ENCODE measurements around the gene SP7. TPM values are rescaled to one million over a fixed set of nuclear protein-coding genes. Genes with fewer than 3 reads are reported as not detected.

SP7 gene
- total RNA-seq, 4 donors from 2014 or later = not detected

GRCh38 chr12:53355121-53355520 lies 19.0 kb upstream of the SP7 start:
- Histone ChIP-seq H3K27me3 (no peaks in the 10 kb centered on the region), H3K9me3 (no peaks in the 10 kb centered on the region), H3K36me3 (no peaks in the 10 kb centered on the region), H3K27ac (no peak overlapping the region), H3K4me3 (no peak overlapping the region), H3K4me1 (peaks cover 0 to 13% (median 5%) of the 10 kb centered on the region in 3 donors)
- DNase-seq = no peak
- no peak for TF ChIP-seq CTCF (IDR thresholded peaks at IDR 0.05)
- TF ChIP-seq POLR2A (IDR thresholded peaks at IDR 0.05) = no peak
- 44 to 65% methylated on average over 3 of the region's 3 CpGs for WGBS, 2 donors
- intact Hi-C loops (cut with DNase I) = no loop called here

- 87% methylated on average over 5 of the region's 5 CpGs for WGBS, 2 donors
- intact Hi-C loops (cut with DNase I) = loop anchor here (2.0 kb wide), 1 partner anchor 68 kb away; no protein-coding TSS in a partner anchor
- TF ChIP-seq CTCF (IDR thresholded peaks at IDR 0.05) (no peak), POLR2A (IDR thresholded peaks at IDR 0.05) (no peak)
These were observed 17.1 kb upstream of the SP7 start for GRCh38 chr12:53353257-53353655.

GRCh38 chr12:53352331-53353256 lies 16.4 kb upstream of the SP7 start:
- intact Hi-C loops (cut with DNase I) = loop anchor here (2.0 kb wide), 1 partner anchor 68 kb away; no protein-coding TSS in a partner anchor
- H3K4me1 ChIP-seq = peaks cover 0 to 13% (median 5%) of the 10 kb centered on the region in 3 donors
- TF ChIP-seq POLR2A (IDR thresholded peaks at IDR 0.05) (no peak), CTCF (IDR thresholded peaks at IDR 0.05) (peak; percentile 69 to 97 (median 93))
- WGBS, 2 donors = 56 to 61% methylated on average over 18 to 21 of the region's 21 CpGs
- no peaks in the 10 kb centered on the region for H3K27me3 ChIP-seq
- H3K4me3 ChIP-seq = no peak overlapping the region
- no peaks in the 10 kb centered on the region for H3K9me3 ChIP-seq
- peak; percentile 31 for DNase-seq
- H3K36me3 ChIP-seq = no peaks in the 10 kb centered on the region
- peak overlapping the region in 2 of 4 donors; percentile 23 to 38 for H3K27ac ChIP-seq

More at GRCh38 chr12:53353257-53353655, 17.1 kb upstream of the SP7 start:
- Histone ChIP-seq H3K4me1 (peaks cover 0 to 13% (median 5%) of the 10 kb centered on the region in 3 donors), H3K27me3 (no peaks in the 10 kb centered on the region), H3K36me3 (no peaks in the 10 kb centered on the region), H3K27ac (peak overlapping the region in 2 of 4 donors; percentile 23 to 38), H3K4me3 (no peak overlapping the region), H3K9me3 (no peaks in the 10 kb centered on the region)
- DNase-seq = no peak

- Histone ChIP-seq H3K9me3 (no peaks in the 10 kb centered on the region), H3K4me3 (no peak overlapping the region), H3K27me3 (no peaks in the 10 kb centered on the region), H3K27ac (no peak overlapping the region), H3K4me1 (peaks cover 0 to 29% (median 17%) of the 10 kb centered on the region in 3 donors), H3K36me3 (no peaks in the 10 kb centered on the region)
- no peak for TF ChIP-seq CTCF (IDR thresholded peaks at IDR 0.05)
- TF ChIP-seq POLR2A (IDR thresholded peaks at IDR 0.05) = no peak
- intact Hi-C loops (cut with DNase I) = no loop called here
- 89 to 90% methylated on average over 4 of the region's 4 CpGs for WGBS, 2 donors
- DNase-seq = no peak
These were observed 11.8 kb upstream of the SP7 start for GRCh38 chr12:53347905-53348304.

GRCh38 chr12:53346491-53346890 lies 10.3 kb upstream of the SP7 start:
- no peak for TF ChIP-seq CTCF (IDR thresholded peaks at IDR 0.05)
- TF ChIP-seq POLR2A (IDR thresholded peaks at IDR 0.05) = no peak
- H3K27ac ChIP-seq = peak overlapping the region in 1 of 4 donors; percentile 91
- H3K9me3 ChIP-seq = no peaks in the 10 kb centered on the region
- H3K27me3 ChIP-seq = no peaks in the 10 kb centered on the region
- peaks cover 0 to 22% (median 12%) of the 10 kb centered on the region in 3 donors for H3K4me1 ChIP-seq
- H3K4me3 ChIP-seq = no peak overlapping the region
- intact Hi-C loops (cut with DNase I) = no loop called here
- no peak for DNase-seq
- H3K36me3 ChIP-seq = no peaks in the 10 kb centered on the region
- 89 to 100% methylated on average over 1 of the region's 1 CpG for WGBS, 2 donors

All from esophagus squamous epithelium (tissue), 5 donors.